ENCODE measurements around the gene GCNT1. TPM values are rescaled to one million over a fixed set of nuclear protein-coding genes. Genes with fewer than 3 reads are reported as not detected.

GCNT1 gene
- total RNA-seq, 2 experiments from 2014 or later: 0.36 to 0.53 TPM

DNA sequence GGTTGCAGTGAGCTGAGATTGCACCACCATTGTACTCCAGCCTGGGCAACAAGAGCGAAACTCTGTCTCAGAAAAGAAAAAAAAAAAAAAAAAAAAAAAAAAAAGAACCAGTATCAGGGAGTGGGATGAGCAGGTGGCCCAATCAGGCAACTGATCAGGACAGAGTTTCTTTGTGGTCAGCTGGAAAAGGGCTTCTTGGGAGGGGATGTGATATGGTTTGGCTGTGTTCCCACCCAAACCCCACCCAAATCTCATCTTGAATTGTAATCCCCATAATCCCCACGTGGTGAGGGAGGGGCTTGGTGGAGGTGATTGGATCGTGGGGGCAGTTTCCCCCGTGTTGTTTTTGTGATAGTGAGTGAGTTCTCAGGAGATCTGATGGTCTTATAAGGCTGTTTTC is 4.7 kb upstream of the GCNT1 start:
- ATAC-seq (ENCODE audit: poor library complexity): no peak
- intact Hi-C loops (cut with DNase I, micrococcal nuclease): loop anchor here in 1 of 2 experiments (10.0 kb wide), 1 partner anchor 720 kb away; the partner anchor contains the start of gene VPS13A
- H3K36me3 Mint-ChIP-seq (ENCODE audit: low read depth): no peaks in the 10 kb centered on the region
- Histone ChIP-seq H3K4me3 (ENCODE audit: low read length) (no peak overlapping the region), H3K27ac (ENCODE audit: low read depth in 1 of 2, low read length in 2 of 2) (no peak overlapping the region), H3K27me3 (ENCODE audit: control insufficient read depth in 1 of 2, insufficient read depth in 2 of 2, low read length in 2 of 2) (no peaks in the 10 kb centered on the region), H3K4me1 (ENCODE audit: insufficient read depth, low read length) (peaks cover 11% of the 10 kb centered on the region), H3K9me3 (ENCODE audit: control insufficient read depth in 1 of 2, insufficient read depth in 1 of 2, low read length in 2 of 2) (no peaks in the 10 kb centered on the region), H3K36me3 (ENCODE audit: insufficient read depth, low read length) (no peaks in the 10 kb centered on the region)
- no peaks in the 10 kb centered on the region for H3K9me3 Mint-ChIP-seq
- ChIA-PET CTCF (no interaction called here), POLR2A (no interaction called here)
- no peak for DNase-seq
- H3K4me1 Mint-ChIP-seq (ENCODE audit: low read depth): peaks cover 14% of the 10 kb centered on the region
- TF ChIP-seq, protein P1, sequence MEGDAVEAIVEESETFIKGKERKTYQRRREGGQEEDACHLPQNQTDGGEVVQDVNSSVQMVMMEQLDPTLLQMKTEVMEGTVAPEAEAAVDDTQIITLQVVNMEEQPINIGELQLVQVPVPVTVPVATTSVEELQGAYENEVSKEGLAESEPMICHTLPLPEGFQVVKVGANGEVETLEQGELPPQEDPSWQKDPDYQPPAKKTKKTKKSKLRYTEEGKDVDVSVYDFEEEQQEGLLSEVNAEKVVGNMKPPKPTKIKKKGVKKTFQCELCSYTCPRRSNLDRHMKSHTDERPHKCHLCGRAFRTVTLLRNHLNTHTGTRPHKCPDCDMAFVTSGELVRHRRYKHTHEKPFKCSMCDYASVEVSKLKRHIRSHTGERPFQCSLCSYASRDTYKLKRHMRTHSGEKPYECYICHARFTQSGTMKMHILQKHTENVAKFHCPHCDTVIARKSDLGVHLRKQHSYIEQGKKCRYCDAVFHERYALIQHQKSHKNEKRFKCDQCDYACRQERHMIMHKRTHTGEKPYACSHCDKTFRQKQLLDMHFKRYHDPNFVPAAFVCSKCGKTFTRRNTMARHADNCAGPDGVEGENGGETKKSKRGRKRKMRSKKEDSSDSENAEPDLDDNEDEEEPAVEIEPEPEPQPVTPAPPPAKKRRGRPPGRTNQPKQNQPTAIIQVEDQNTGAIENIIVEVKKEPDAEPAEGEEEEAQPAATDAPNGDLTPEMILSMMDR (IDR thresholded peaks at IDR 0.05): no peak
- no peaks in the 10 kb centered on the region for H3K27me3 Mint-ChIP-seq
- H3K4me3 Mint-ChIP-seq: no peak overlapping the region
- no peak overlapping the region for H3K27ac Mint-ChIP-seq

DNA sequence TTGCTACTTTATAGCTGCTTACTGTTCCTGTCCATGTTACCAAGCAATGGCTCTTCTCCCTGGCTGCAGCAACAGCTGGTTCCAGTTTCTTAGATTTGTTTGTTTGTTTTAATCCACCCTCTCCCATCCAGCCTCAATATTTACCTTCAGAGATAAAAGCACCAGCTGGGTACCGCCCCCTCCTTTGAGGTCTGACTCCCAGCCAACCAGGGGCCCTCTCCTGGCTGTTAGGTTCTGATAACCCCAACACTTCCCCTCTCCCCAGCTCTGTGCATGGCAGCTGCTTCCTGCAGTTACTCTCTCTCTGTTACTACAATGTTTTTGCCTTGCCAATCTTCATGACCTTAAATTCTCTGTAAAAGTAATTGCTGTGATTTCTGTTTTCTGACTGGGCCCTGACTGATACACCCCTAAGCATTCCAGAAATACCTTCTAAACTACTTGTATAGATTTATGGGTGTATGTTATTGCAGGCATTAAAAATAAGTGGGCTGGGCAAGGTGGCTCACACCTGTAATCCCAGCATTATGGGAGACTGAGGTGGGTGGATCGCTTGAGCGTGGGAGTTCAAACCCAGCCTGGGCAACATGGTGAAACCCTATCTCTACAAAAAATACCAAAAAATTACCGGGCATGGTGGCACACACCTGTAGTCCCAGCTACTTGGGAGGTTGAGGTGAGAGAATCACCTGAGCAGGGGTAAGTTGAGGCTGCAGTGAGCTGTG is 2.6 kb upstream of the GCNT1 start:
- ChIA-PET POLR2A (interaction anchor here (1.8 kb wide), 1 partner anchor 62 kb away, joined by 8 read pairs; the partner anchor contains the start of gene RFK), CTCF (interaction anchor here (0.6 kb wide), 1 partner anchor 52 kb away, joined by 3 read pairs; no protein-coding TSS in a partner anchor)
- H3K27me3 Mint-ChIP-seq: no peaks in the 10 kb centered on the region
- H3K4me3 Mint-ChIP-seq: peak overlapping the region; percentile 30
- intact Hi-C loops (cut with DNase I, micrococcal nuclease): loop anchor here (5.0 to 10.0 kb wide), 2 partner anchors 54 to 718 kb away; partner anchors contain the start of gene VPS13A (in 1 of the 2)
- H3K27me3 ChIP-seq (ENCODE audit: control insufficient read depth in 1 of 2, insufficient read depth in 2 of 2, low read length in 2 of 2): no peaks in the 10 kb centered on the region
- no peak overlapping the region for H3K4me3 ChIP-seq (ENCODE audit: low read length)
- H3K36me3 Mint-ChIP-seq (ENCODE audit: low read depth): no peaks in the 10 kb centered on the region
- TF ChIP-seq, protein P1 (IDR thresholded peaks at IDR 0.05): no peak
- no peaks in the 10 kb centered on the region for H3K9me3 Mint-ChIP-seq
- no peak overlapping the region for H3K27ac ChIP-seq (ENCODE audit: low read depth in 1 of 2, low read length in 2 of 2)
- no peaks in the 10 kb centered on the region for H3K36me3 ChIP-seq (ENCODE audit: insufficient read depth, low read length)
- peaks cover 25% of the 10 kb centered on the region for H3K4me1 ChIP-seq (ENCODE audit: insufficient read depth, low read length)
- ATAC-seq (ENCODE audit: poor library complexity) (peak; percentile 54), DNase-seq (peak; percentile 10 to 71 (median 28))
- no peaks in the 10 kb centered on the region for H3K9me3 ChIP-seq (ENCODE audit: control insufficient read depth in 1 of 2, insufficient read depth in 1 of 2, low read length in 2 of 2)
- H3K4me1 Mint-ChIP-seq (ENCODE audit: low read depth): peaks cover 25% of the 10 kb centered on the region
- peak overlapping the region; percentile 5 for H3K27ac Mint-ChIP-seq

DNA sequence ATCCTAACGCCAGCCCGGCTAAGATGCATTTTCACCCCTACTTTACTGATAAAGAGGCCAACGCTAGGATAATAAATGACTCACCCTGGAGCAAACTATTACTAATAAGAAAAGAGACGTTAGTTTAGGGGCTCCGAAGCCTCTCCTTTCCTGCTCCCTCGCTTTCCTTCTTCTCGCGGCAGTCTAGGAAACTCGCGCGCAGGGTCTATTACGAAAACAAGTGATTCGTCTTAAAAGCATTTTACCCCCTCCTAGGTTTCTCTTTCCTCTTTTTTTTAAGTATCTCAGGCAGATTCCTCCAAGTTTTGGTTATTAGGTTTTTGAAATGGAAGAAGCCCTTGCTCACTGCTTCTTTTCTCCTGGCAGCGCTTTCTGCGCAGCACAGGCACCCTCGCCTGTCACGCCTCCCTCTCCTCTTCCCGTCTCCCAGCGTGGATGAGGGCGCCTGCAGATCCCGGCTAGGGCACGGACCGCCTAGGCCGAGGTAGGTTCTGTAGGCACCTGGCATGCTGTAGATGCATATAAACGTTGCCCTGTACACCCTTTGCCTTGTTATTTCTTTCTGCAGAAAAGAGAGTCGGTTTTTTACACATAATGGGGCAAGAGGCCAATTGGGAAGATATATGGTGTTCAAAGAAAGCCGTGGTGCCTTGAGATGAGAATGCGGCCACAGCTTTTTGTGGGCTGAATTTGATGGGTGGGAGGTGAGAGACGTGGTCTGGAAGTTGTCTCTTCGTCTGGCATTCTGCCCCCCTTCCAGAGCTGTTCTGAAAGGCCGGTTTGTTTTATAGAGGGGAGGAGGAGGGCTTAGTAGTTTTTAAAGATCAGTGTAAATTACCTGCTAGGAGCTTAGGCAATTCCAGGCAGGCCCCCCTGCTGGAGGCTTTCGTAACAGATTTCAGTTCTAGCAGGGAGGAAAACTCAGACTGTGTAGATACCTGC is 983 bp downstream of the GCNT1 start:
- ChIA-PET POLR2A (interaction anchor here (0.7 to 2.4 kb wide), 3 partner anchors 66 to 199 kb away, joined by 3 to 20 read pairs (median 3); partner anchors contain the start of gene RFK), CTCF (interaction anchor here (1.2 to 1.9 kb wide), 2 partner anchors 12 to 66 kb away, joined by 3 to 5 read pairs; partner anchors contain the start of gene RFK)
- no peaks in the 10 kb centered on the region for H3K9me3 ChIP-seq (ENCODE audit: control insufficient read depth in 1 of 2, insufficient read depth in 1 of 2, low read length in 2 of 2)

More for the DNA sequence above, 983 bp downstream of the GCNT1 start:
- intact Hi-C loops (cut with DNase I, micrococcal nuclease): loop anchor here (2.0 to 10.0 kb wide), 3 partner anchors 58 to 715 kb away; partner anchors contain the start of gene VPS13A (in 1 of the 2)
- Mint-ChIP-seq H3K27me3 (no peaks in the 10 kb centered on the region), H3K4me3 (peak overlapping the region; percentile 92), H3K36me3 (ENCODE audit: low read depth) (no peaks in the 10 kb centered on the region), H3K27ac (peak overlapping the region; percentile 1), H3K9me3 (no peaks in the 10 kb centered on the region), H3K4me1 (ENCODE audit: low read depth) (peaks cover 25% of the 10 kb centered on the region)
- DNase-seq: peak in 3 of 14 experiments; percentile 19 to 34 (median 33)
- Histone ChIP-seq H3K27ac (ENCODE audit: low read depth in 1 of 2, low read length in 2 of 2) (no peak overlapping the region), H3K27me3 (ENCODE audit: control insufficient read depth in 1 of 2, insufficient read depth in 2 of 2, low read length in 2 of 2) (no peaks in the 10 kb centered on the region), H3K4me1 (ENCODE audit: insufficient read depth, low read length) (peaks cover 25% of the 10 kb centered on the region), H3K4me3 (ENCODE audit: low read length) (peak overlapping the region; percentile 75), H3K36me3 (ENCODE audit: insufficient read depth, low read length) (no peaks in the 10 kb centered on the region)
- ATAC-seq (ENCODE audit: poor library complexity): no peak
- TF ChIP-seq, protein P1 (IDR thresholded peaks at IDR 0.05): no peak

Data from CD4-positive, alpha-beta T cell (primary cell).